ENCODE data around the gene GHITM. TPM values are rescaled to one million over a fixed set of nuclear protein-coding genes. Genes with fewer than 3 reads are reported as not detected.

Gene GHITM
- total and polyA plus RNA-seq, 2 of the 4 experiments (the other 2 are of a cell fraction), result 103 to 185 TPM

DNA sequence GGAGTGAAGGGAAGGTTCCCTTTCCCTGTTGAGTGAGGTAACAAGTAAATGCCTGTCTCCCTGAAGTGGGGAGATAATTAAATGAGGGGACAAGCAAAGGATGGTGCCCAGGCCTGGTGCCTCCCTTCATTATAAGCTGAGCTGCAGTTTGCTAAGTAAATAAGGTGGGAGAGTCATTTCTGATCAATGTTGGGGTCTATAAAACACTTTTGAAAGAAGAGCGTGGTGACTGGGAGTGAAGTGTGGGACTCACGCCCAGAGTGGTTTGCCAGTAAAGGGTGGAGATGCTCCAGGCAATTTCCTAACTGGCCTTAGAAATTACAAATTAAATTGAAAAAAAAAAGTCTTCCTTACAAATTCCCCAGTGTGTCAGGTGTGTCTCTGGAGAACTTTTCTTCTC, 24.7 kb downstream of the GHITM start:
- dilution Hi-C loops (cut with HindIII; ENCODE audit: low sequenced_read_pairs, unreplicated experiment), result no loop called here
- no peak overlapping the region for H2AK9ac ChIP-seq (replicated peaks; ENCODE audit: low read depth, low read length, poor library complexity)
- H3K9ac ChIP-seq (ENCODE audit: low read depth, low read length), result no peak overlapping the region
- BruUV-seq (replicated peaks), result no TSS peak
- no CpG with 5 or more reads among the region's 2 CpGs for WGBS, 2 experiments (ENCODE audit: extremely low coverage in 2 of 2, insufficient read length in 1 of 2)
- ChIA-PET POLR2A (ENCODE audit: unreplicated experiment) (no interaction called here), CTCF (no interaction called here)
- H4K91ac ChIP-seq (ENCODE audit: insufficient read depth, low read depth, low read length), result no peak overlapping the region
- H2BK20ac ChIP-seq (ENCODE audit: low read depth, low read length), result no peak overlapping the region
- TF ChIP-seq BHLHE40 (IDR thresholded peaks at IDR 0.05; ENCODE audit: low read depth, low read length) (no peak), MAZ (IDR thresholded peaks at IDR 0.05; ENCODE audit: borderline replicate concordance, low read depth, low read length) (no peak), SMC3 (IDR thresholded peaks at IDR 0.05; ENCODE audit: low read depth, low read length) (no peak), POLR2A (IDR thresholded peaks at IDR 0.05; ENCODE audit: low read depth, low read length) (no peak), MXI1 (IDR thresholded peaks at IDR 0.05; ENCODE audit: borderline replicate concordance, low read depth, low read length) (no peak), CEBPB (IDR thresholded peaks at IDR 0.05; ENCODE audit: low read depth, low read length) (no peak), FOS (IDR thresholded peaks at IDR 0.05; ENCODE audit: low read depth, low read length) (no peak), RCOR1 (IDR thresholded peaks at IDR 0.05; ENCODE audit: insufficient replicate concordance, low read length) (no peak), RAD21 (IDR thresholded peaks at IDR 0.05; ENCODE audit: low read length) (no peak), NFE2L2 (IDR thresholded peaks at IDR 0.05; ENCODE audit: low read depth, low read length) (no peak), MAFK (IDR thresholded peaks at IDR 0.05; ENCODE audit: low read depth, low read length) (no peak), CHD1 (IDR thresholded peaks at IDR 0.05; ENCODE audit: low read depth, low read length) (no peak), RFX5 (IDR thresholded peaks at IDR 0.05; ENCODE audit: low read depth, low read length) (no peak)
- TF ChIP-seq, protein P1, sequence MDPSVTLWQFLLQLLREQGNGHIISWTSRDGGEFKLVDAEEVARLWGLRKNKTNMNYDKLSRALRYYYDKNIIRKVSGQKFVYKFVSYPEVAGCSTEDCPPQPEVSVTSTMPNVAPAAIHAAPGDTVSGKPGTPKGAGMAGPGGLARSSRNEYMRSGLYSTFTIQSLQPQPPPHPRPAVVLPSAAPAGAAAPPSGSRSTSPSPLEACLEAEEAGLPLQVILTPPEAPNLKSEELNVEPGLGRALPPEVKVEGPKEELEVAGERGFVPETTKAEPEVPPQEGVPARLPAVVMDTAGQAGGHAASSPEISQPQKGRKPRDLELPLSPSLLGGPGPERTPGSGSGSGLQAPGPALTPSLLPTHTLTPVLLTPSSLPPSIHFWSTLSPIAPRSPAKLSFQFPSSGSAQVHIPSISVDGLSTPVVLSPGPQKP (IDR thresholded peaks at IDR 0.05; ENCODE audit: borderline replicate concordance, low read depth, low read length), result no peak
- TF ChIP-seq, protein P2, sequence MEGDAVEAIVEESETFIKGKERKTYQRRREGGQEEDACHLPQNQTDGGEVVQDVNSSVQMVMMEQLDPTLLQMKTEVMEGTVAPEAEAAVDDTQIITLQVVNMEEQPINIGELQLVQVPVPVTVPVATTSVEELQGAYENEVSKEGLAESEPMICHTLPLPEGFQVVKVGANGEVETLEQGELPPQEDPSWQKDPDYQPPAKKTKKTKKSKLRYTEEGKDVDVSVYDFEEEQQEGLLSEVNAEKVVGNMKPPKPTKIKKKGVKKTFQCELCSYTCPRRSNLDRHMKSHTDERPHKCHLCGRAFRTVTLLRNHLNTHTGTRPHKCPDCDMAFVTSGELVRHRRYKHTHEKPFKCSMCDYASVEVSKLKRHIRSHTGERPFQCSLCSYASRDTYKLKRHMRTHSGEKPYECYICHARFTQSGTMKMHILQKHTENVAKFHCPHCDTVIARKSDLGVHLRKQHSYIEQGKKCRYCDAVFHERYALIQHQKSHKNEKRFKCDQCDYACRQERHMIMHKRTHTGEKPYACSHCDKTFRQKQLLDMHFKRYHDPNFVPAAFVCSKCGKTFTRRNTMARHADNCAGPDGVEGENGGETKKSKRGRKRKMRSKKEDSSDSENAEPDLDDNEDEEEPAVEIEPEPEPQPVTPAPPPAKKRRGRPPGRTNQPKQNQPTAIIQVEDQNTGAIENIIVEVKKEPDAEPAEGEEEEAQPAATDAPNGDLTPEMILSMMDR (conservative IDR thresholded peaks at IDR 0.05; ENCODE audit: low read depth, low read length), result no peak
- TF ChIP-seq, protein P3, sequence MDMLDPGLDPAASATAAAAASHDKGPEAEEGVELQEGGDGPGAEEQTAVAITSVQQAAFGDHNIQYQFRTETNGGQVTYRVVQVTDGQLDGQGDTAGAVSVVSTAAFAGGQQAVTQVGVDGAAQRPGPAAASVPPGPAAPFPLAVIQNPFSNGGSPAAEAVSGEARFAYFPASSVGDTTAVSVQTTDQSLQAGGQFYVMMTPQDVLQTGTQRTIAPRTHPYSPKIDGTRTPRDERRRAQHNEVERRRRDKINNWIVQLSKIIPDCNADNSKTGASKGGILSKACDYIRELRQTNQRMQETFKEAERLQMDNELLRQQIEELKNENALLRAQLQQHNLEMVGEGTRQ (IDR thresholded peaks at IDR 0.05; ENCODE audit: low read depth, low read length), result no peak
- no peak overlapping the region for H2AFZ ChIP-seq (replicated peaks; ENCODE audit: low read length, poor library complexity)
- no peak for ATAC-seq (ENCODE audit: low read depth)
- H3K4ac ChIP-seq (ENCODE audit: low read depth, low read length), result no peak overlapping the region
- no peak overlapping the region for H2AK5ac ChIP-seq (ENCODE audit: low read depth, low read length)
- no peak overlapping the region for H2BK120ac ChIP-seq (ENCODE audit: low read depth, low read length)
- no peak overlapping the region for H2BK15ac ChIP-seq (ENCODE audit: low read depth, low read length)
- H3K4me2 ChIP-seq (ENCODE audit: low read depth, low read length), result no peak overlapping the region
- no peak overlapping the region for H2BK5ac ChIP-seq (ENCODE audit: low read depth, low read length, poor library complexity, severe bottlenecking)
- H3K18ac ChIP-seq (ENCODE audit: low read depth, low read length), result no peak overlapping the region
- no peaks in the 10 kb centered on the region for H3K79me1 ChIP-seq (ENCODE audit: low read depth in 1 of 2, low read length in 2 of 2)
- H3K23ac ChIP-seq (ENCODE audit: low read depth, low read length), result no peak overlapping the region
- in situ Hi-C loops (cut with MboI; ENCODE audit: low sequenced_read_pairs), result no loop called here
- no peaks in the 10 kb centered on the region for H3K36me3 ChIP-seq (ENCODE audit: control insufficient read depth, insufficient read depth, low read length)
- no peaks in the 10 kb centered on the region for H3K9me1 ChIP-seq (ENCODE audit: insufficient read depth, low read length)
- peaks cover 10% of the 10 kb centered on the region for H3K27me3 ChIP-seq (ENCODE audit: control insufficient read depth, insufficient read depth, low read length)
- no peaks in the 10 kb centered on the region for H4K20me1 ChIP-seq (ENCODE audit: insufficient read depth, low read length)
- H3K4me3 ChIP-seq (ENCODE audit: insufficient read depth, low read depth, low read length), result no peak overlapping the region
- DNase-seq, result no peak
- H3K27ac ChIP-seq (ENCODE audit: insufficient read depth, low read length), result no peak overlapping the region
- no peak overlapping the region for H4K8ac ChIP-seq (ENCODE audit: low read depth in 2 of 2, low read length in 2 of 2)
- H3K14ac ChIP-seq (replicated peaks; ENCODE audit: low read depth, low read length), result no peak overlapping the region
- no peaks in the 10 kb centered on the region for H3K4me1 ChIP-seq (ENCODE audit: control insufficient read depth, insufficient read depth, low read length)
- no peaks in the 10 kb centered on the region for H3K9me3 ChIP-seq (ENCODE audit: control insufficient read depth, insufficient read depth, low read length)
- intact Hi-C loops (cut with micrococcal nuclease), result no loop called here
- no peak overlapping the region for H4K5ac ChIP-seq (ENCODE audit: low read depth, low read length)
- no peak overlapping the region for H3K56ac ChIP-seq (ENCODE audit: extremely low read depth, insufficient read depth, low read length)
